HepG2 (cell line): ENCODE measurements around the gene SHC1.

Experiments
- CTCF ChIP-seq: sonication (generic); formaldehyde crosslinking; IDR thresholded peaks from 2 replicates; pipeline ENCODE4 v1.5.0; 2020; ENCODE audit warnings: mild to moderate bottlenecking, missing genetic modification reagents, moderate library complexity
- EZH2 ChIP-seq: conservative IDR thresholded peaks from 2 replicates; pipeline ENCODE4 v1.6.1; 2012; ENCODE audit warnings: mild to moderate bottlenecking, low read depth, low read length, moderate library complexity
- FOXA3 ChIP-seq: IDR thresholded peaks from 2 replicates; pipeline ENCODE4 v1.6.1; 2016; ENCODE audit warnings: missing genetic modification reagents, missing compliant biosample characterization
- HDAC6 ChIP-seq: fragments of 200-600 bp; sonication (generic); IDR thresholded peaks from 2 replicates; pipeline ENCODE4 v1.7.0; 2017; ENCODE audit warnings: mild to moderate bottlenecking, antibody characterized with exemption, low read length, low read depth
- KLF11 ChIP-seq: IDR thresholded peaks from 2 replicates; pipeline ENCODE4 v1.6.1; 2016; ENCODE audit warnings: missing compliant biosample characterization
- NFRKB ChIP-seq: fragments of 450-650 bp; IDR thresholded peaks from 2 replicates; pipeline ENCODE4 v1.6.1; 2017
- POLR2A ChIP-seq, 2 experiments: IDR thresholded peaks; 2 replicates each; pipeline ENCODE4 v1.6.1; 2011; ENCODE audit warnings: low read depth in 2 of 2, low read length in 2 of 2, mild to moderate bottlenecking in 1 of 2, moderate library complexity in 1 of 2; ENCODE audit not compliant: insufficient read depth in 1 of 2
- POLR2AphosphoS5 ChIP-seq: IDR thresholded peaks from 2 replicates; pipeline ENCODE4 v1.6.1; 2012; ENCODE audit warnings: low read depth, low read length
- SIN3A ChIP-seq: IDR thresholded peaks from 2 replicates; pipeline ENCODE4 v1.6.1; 2011; ENCODE audit warnings: low read depth, mild to moderate bottlenecking, control low read depth, low read length, borderline replicate concordance
- THYN1 ChIP-seq: sonication (generic); formaldehyde crosslinking; IDR thresholded peaks from 2 replicates; pipeline ENCODE4 v1.8.1; 2023; ENCODE audit warnings: low read depth, mild to moderate bottlenecking, moderate library complexity, missing genetic modification reagents, borderline replicate concordance
- ZBTB2 ChIP-seq: sonication (generic); formaldehyde crosslinking; IDR thresholded peaks from 2 replicates; pipeline ENCODE4 v1.8.0; 2022; ENCODE audit warnings: low read depth, missing genetic modification reagents
- ZNF496 ChIP-seq: sonication (generic); formaldehyde crosslinking; IDR thresholded peaks from 2 replicates; pipeline ENCODE4 v1.8.1; 2023; ENCODE audit warnings: mild to moderate bottlenecking, moderate library complexity, missing genetic modification reagents; ENCODE audit not compliant: insufficient replicate concordance

GRCh38 chr1:155006601-155007101 lies 36.1 kb upstream of the SHC1 start:
- TF ChIP-seq EZH2, result no peak
- no peak for TF ChIP-seq ZNF496
- no peak for TF ChIP-seq ZBTB2 (CRISPR knock-in tag)
- no peak for TF ChIP-seq POLR2AphosphoS5
- no peak for TF ChIP-seq KLF11 (CRISPR knock-in tag)
- TF ChIP-seq SIN3A, result no peak
- no peak for TF ChIP-seq FOXA3
- TF ChIP-seq NFRKB, result no peak
- TF ChIP-seq POLR2A (IDR thresholded peaks at IDR 0.05; ENCODE audit: insufficient read depth in 1 of 2, low read depth in 2 of 2, low read length in 2 of 2), result no peak
- TF ChIP-seq THYN1 (CRISPR knock-in tag), result no peak
- TF ChIP-seq CTCF, result no peak
- no peak for TF ChIP-seq HDAC6
